Skeletal muscle tissue (tissue), 4 donors: ENCODE results near the gene NHSL1. TPM values are rescaled to one million over a fixed set of nuclear protein-coding genes. Genes with fewer than 3 reads are reported as not detected.
"Not testable (repeated sequence)": the region's sequence is repeated elsewhere in the genome, so short reads cannot be mapped to it uniquely, and the experiment has no call there.

Experiments
- H3K27ac ChIP-seq: one replicate; pipeline ENCODE4 v1.7.0; 2013; ENCODE audit warnings: mild to moderate bottlenecking, low read depth, low read length, inconsistent platforms
- H3K27me3 ChIP-seq, 3 donors: one replicate each; pipeline ENCODE4 v1.7.0; 2013; ENCODE audit warnings: low read length in 3 of 3; ENCODE audit not compliant: control insufficient read depth in 3 of 3, insufficient read depth in 3 of 3
- H3K36me3 ChIP-seq, 3 donors: one replicate each; pipeline ENCODE4 v1.7.0; 2013; ENCODE audit warnings: low read length in 3 of 3; ENCODE audit not compliant: control insufficient read depth in 3 of 3, insufficient read depth in 3 of 3
- H3K4me1 ChIP-seq, 3 donors: one replicate each; pipeline ENCODE4 v1.7.0; 2013; ENCODE audit warnings: low read length in 3 of 3, mild to moderate bottlenecking in 3 of 3; ENCODE audit not compliant: control insufficient read depth in 3 of 3, insufficient read depth in 3 of 3
- H3K4me3 ChIP-seq, 3 donors: one replicate each; pipeline ENCODE4 v1.7.0; 2013; ENCODE audit warnings: low read length in 3 of 3
- H3K9ac ChIP-seq, 3 donors: one replicate each; pipeline ENCODE4 v1.7.0; 2013; ENCODE audit warnings: low read length in 3 of 3, mild to moderate bottlenecking in 3 of 3, moderate library complexity in 2 of 3, low read depth in 1 of 3
- H3K9me3 ChIP-seq, 3 donors: one replicate each; pipeline ENCODE4 v1.7.0; 2013; ENCODE audit warnings: low read length in 3 of 3; ENCODE audit not compliant: control insufficient read depth in 3 of 3
- total RNA-seq: library from RNA; depleted of rRNA; stranded (reverse); fragments of >200 nt; gene quantifications from one replicate; pipeline ENCODE4 v1.2.3, GENCODE V29; 2014
- donor health status: Osteomylitis.

NHSL1 gene
- total RNA-seq, 1 donor from 2014 or later: 25.1 TPM

- peaks cover 0 to 3% (median 3%) of the 10 kb centered on the region in 3 donors for H3K36me3 ChIP-seq
- H3K4me3 ChIP-seq: no peak overlapping the region
Observed at GRCh38 chr6:138430361-138431145, 68.7 kb downstream of the NHSL1 start.

DNA sequence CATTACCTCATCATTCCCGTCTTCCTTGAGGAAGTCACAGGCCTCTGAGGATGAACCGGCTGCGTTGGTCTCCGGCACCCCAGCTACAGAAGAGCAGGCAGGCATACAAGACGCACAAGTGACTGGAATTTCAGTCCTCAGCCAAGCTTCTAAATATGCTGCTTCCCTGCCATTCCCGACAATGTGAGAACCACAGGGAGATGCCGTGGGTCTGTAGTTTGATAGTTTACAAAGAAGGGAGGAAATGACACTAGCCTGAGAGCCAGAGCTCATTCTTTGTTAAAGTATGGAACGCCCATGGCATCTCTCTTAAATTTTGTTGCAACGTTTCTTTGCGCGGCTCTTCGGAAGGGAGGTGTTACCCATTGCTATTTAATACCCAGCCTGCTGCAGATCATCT, 69.5 kb downstream of the NHSL1 start:
- Histone ChIP-seq H3K9me3 (no peaks in the 10 kb centered on the region), H3K9ac (no peak overlapping the region), H3K27ac (no peak overlapping the region), H3K4me3 (no peak overlapping the region), H3K4me1 (peaks cover 0 to 3% (median 0%) of the 10 kb centered on the region in 3 donors), H3K27me3 (no peaks in the 10 kb centered on the region), H3K36me3 (peaks cover 0 to 3% (median 3%) of the 10 kb centered on the region in 3 donors)

More at GRCh38 chr6:138430361-138431145, 68.7 kb downstream of the NHSL1 start:
- no peak overlapping the region for H3K9ac ChIP-seq
- peaks cover 0 to 3% (median 0%) of the 10 kb centered on the region in 3 donors for H3K4me1 ChIP-seq
- H3K9me3 ChIP-seq: no peaks in the 10 kb centered on the region
- H3K27me3 ChIP-seq: no peaks in the 10 kb centered on the region
- no peak overlapping the region for H3K27ac ChIP-seq

DNA sequence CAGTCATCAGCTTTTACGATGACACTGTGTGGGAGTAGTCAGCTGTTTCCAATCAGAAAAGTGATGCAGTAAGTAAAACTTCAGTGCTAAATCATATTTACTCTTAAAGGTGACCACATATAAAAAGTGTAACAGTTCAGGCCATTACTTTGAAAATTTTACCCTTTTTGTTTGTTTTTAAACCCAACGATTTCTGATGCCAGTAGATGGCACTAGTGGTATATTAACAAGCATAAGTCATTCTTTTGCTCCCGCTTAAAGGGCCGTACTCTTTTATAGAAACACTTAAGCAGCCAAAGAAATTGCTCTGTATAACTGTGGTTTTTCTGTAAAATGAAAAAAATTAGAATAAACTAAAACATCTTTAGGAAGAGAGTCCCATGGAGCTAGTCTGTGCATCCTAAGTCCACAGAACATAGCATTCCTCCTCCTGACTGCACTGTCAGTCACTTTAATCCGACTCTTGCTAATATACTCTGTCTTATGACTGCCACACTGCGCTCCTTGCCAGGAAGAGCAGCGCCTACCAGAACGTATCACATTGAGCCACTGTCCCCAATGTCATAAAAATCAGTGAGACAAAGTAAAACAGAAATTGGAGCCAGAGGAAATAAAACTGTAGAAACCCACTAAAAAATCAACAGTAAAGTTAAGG, 70.2 kb downstream of the NHSL1 start:
- H3K9me3 ChIP-seq: no peaks in the 10 kb centered on the region
- no peak overlapping the region for H3K4me3 ChIP-seq
- H3K4me1 ChIP-seq: peaks cover 0 to 3% (median 0%) of the 10 kb centered on the region in 3 donors
- H3K36me3 ChIP-seq: peaks cover 0 to 6% (median 5%) of the 10 kb centered on the region in 3 donors
- H3K27ac ChIP-seq: no peak overlapping the region
- H3K9ac ChIP-seq: no peak overlapping the region
- no peaks in the 10 kb centered on the region for H3K27me3 ChIP-seq

DNA sequence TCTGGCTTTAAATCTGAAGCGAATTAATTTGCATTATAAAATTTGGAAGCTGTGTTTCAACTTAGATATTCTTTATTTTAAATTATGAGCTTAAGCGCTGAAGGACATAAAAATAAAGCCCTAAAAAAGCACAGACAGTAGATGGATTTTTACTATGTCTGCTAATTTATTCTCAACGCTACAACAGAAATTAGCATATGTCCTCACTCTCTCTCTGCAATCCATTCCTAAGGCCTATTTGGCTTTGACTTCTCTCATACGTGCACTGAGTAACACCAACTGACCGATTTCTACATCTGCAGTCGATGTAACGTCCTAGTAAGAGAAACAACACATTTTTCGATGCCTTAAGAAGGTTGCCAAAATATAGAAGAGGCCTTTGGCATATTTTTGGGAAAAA, 71.6 kb downstream of the NHSL1 start:
- H3K4me1 ChIP-seq: peaks cover 0 to 3% (median 0%) of the 10 kb centered on the region in 3 donors
- H3K27ac ChIP-seq: no peak overlapping the region
- H3K4me3 ChIP-seq: no peak overlapping the region

GRCh38 chr6:138426500-138427123, 72.7 kb downstream of the NHSL1 start:
- H3K9me3 ChIP-seq: no peaks in the 10 kb centered on the region
- peaks cover 0 to 6% (median 2%) of the 10 kb centered on the region in 3 donors for H3K36me3 ChIP-seq
- H3K9ac ChIP-seq: no peak overlapping the region
- no peaks in the 10 kb centered on the region for H3K27me3 ChIP-seq
- H3K4me1 ChIP-seq: peaks cover 0 to 3% (median 0%) of the 10 kb centered on the region in 3 donors
- H3K4me3 ChIP-seq: no peak overlapping the region
- H3K27ac ChIP-seq: no peak overlapping the region

More for the DNA sequence above, 71.6 kb downstream of the NHSL1 start:
- Histone ChIP-seq H3K36me3 (peaks cover 0 to 6% (median 2%) of the 10 kb centered on the region in 3 donors), H3K9me3 (no peaks in the 10 kb centered on the region), H3K9ac (no peak overlapping the region), H3K27me3 (no peaks in the 10 kb centered on the region)

GRCh38 chr6:138425256-138425655, 74.0 kb downstream of the NHSL1 start:
- not testable (repeated sequence) for H3K36me3 ChIP-seq, H3K27me3 ChIP-seq, H3K9ac ChIP-seq, H3K9me3 ChIP-seq, H3K4me3 ChIP-seq, H3K4me1 ChIP-seq, H3K27ac ChIP-seq

GRCh38 chr6:138424004-138424904, 75.0 kb downstream of the NHSL1 start:
- Histone ChIP-seq H3K4me3 (no peak overlapping the region), H3K27ac (no peak overlapping the region), H3K36me3 (peaks cover 2 to 4% (median 3%) of the 10 kb centered on the region in 3 donors), H3K9me3 (no peaks in the 10 kb centered on the region), H3K27me3 (no peaks in the 10 kb centered on the region), H3K9ac (no peak overlapping the region), H3K4me1 (peaks cover 0 to 2% (median 0%) of the 10 kb centered on the region in 3 donors)

GRCh38 chr6:138422861-138423260, 76.4 kb downstream of the NHSL1 start:
- H3K27ac ChIP-seq: no peak overlapping the region
- no peaks in the 10 kb centered on the region for H3K27me3 ChIP-seq
- no peak overlapping the region for H3K4me3 ChIP-seq
- H3K9me3 ChIP-seq: no peaks in the 10 kb centered on the region
- peaks cover 2 to 7% (median 6%) of the 10 kb centered on the region in 3 donors for H3K36me3 ChIP-seq
- H3K4me1 ChIP-seq: no peaks in the 10 kb centered on the region
- H3K9ac ChIP-seq: no peak overlapping the region

DNA sequence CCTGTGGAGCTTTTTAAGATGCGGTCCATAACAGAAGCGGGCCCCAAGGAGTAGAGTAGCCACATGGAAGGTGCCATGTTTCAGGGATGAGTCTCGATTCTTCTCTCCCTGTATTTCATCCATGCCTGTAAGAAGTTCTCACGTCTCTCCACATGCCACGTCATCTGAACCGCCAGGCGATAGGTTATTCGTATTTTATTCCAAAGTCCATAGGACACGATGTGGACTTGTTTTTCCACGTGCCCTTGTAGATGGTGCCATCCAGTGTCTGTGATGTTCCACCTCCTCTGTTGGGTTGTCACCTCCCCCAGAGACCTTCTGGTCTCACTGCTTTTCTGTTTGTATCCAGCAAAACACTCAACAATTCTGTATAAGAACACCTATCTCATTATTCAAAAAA, 77.7 kb downstream of the NHSL1 start:
- no peak overlapping the region for H3K9ac ChIP-seq
- H3K27me3 ChIP-seq: no peaks in the 10 kb centered on the region
- H3K36me3 ChIP-seq: peaks cover 2 to 11% (median 6%) of the 10 kb centered on the region in 3 donors
- no peak overlapping the region for H3K27ac ChIP-seq
- H3K9me3 ChIP-seq: no peaks in the 10 kb centered on the region
- no peaks in the 10 kb centered on the region for H3K4me1 ChIP-seq
- H3K4me3 ChIP-seq: no peak overlapping the region
